ENCODE results near the gene THBS4. TPM values are rescaled to one million over a fixed set of nuclear protein-coding genes. Genes with fewer than 3 reads are reported as not detected.
A peak's percentile ranks its signal among the peaks of the same experiment; 100 is the strongest.
"Not testable (repeated sequence)": the region's sequence is repeated elsewhere in the genome, so short reads cannot be mapped to it uniquely, and the experiment has no call there.

The THBS4 gene
- total and polyA plus RNA-seq, 9 donors, result 132 to 839 (median 315) TPM

GRCh38 chr5:80090884-80091166, 55.7 kb downstream of the THBS4 start:
- 83% methylated on average over 1 of the region's 5 CpGs for WGBS (ENCODE audit: insufficient coverage)
- DNase-seq, result no peak

GRCh38 chr5:80091792-80092192, 56.6 kb downstream of the THBS4 start:
- not testable (repeated sequence) for H3K4me1 ChIP-seq (ENCODE audit: control insufficient read depth, insufficient read depth, low read length); H3K9me3 ChIP-seq (replicated peaks; ENCODE audit: control insufficient read depth, low read depth, low read length); H3K27ac ChIP-seq (ENCODE audit: low read length); H3K4me3 ChIP-seq (ENCODE audit: low read length); H3K27me3 ChIP-seq (ENCODE audit: control insufficient read depth, insufficient read depth, low read length); H3K36me3 ChIP-seq (ENCODE audit: control insufficient read depth, insufficient read depth, low read length)
- DNase-seq, result peak; percentile 84
- WGBS (ENCODE audit: insufficient coverage), result no CpG with 5 or more reads among the region's 15 CpGs

More at GRCh38 chr5:80090884-80091166, 55.7 kb downstream of the THBS4 start:
- Histone ChIP-seq H3K36me3 (ENCODE audit: control insufficient read depth, insufficient read depth, low read length) (no peaks in the 10 kb centered on the region), H3K4me1 (ENCODE audit: control insufficient read depth, insufficient read depth, low read length) (no peaks in the 10 kb centered on the region), H3K27me3 (ENCODE audit: control insufficient read depth, insufficient read depth, low read length) (no peaks in the 10 kb centered on the region), H3K27ac (ENCODE audit: low read length) (no peak overlapping the region), H3K9me3 (replicated peaks; ENCODE audit: control insufficient read depth, low read depth, low read length) (no peaks in the 10 kb centered on the region), H3K4me3 (ENCODE audit: low read length) (no peak overlapping the region)

GRCh38 chr5:80092486-80093107, 57.4 kb downstream of the THBS4 start:
- 83% methylated on average over 5 of the region's 8 CpGs for WGBS (ENCODE audit: insufficient coverage)
- DNase-seq, result no peak
- H3K4me3 ChIP-seq (ENCODE audit: low read length), result no peak overlapping the region
- H3K9me3 ChIP-seq (replicated peaks; ENCODE audit: control insufficient read depth, low read depth, low read length), result no peaks in the 10 kb centered on the region
- no peaks in the 10 kb centered on the region for H3K36me3 ChIP-seq (ENCODE audit: control insufficient read depth, insufficient read depth, low read length)
- H3K27me3 ChIP-seq (ENCODE audit: control insufficient read depth, insufficient read depth, low read length), result no peaks in the 10 kb centered on the region
- no peaks in the 10 kb centered on the region for H3K4me1 ChIP-seq (ENCODE audit: control insufficient read depth, insufficient read depth, low read length)
- no peak overlapping the region for H3K27ac ChIP-seq (ENCODE audit: low read length)

GRCh38 chr5:80093796-80094195, 58.6 kb downstream of the THBS4 start:
- Histone ChIP-seq H3K27me3 (ENCODE audit: control insufficient read depth, insufficient read depth, low read length) (no peaks in the 10 kb centered on the region), H3K27ac (ENCODE audit: low read length) (no peak overlapping the region), H3K36me3 (ENCODE audit: control insufficient read depth, insufficient read depth, low read length) (no peaks in the 10 kb centered on the region), H3K4me1 (ENCODE audit: control insufficient read depth, insufficient read depth, low read length) (no peaks in the 10 kb centered on the region), H3K4me3 (ENCODE audit: low read length) (no peak overlapping the region), H3K9me3 (replicated peaks; ENCODE audit: control insufficient read depth, low read depth, low read length) (no peaks in the 10 kb centered on the region)
- WGBS (ENCODE audit: insufficient coverage), result 51% methylated on average over 4 of the region's 8 CpGs
- no peak for DNase-seq

GRCh38 chr5:80094236-80094738, 59.1 kb downstream of the THBS4 start:
- Histone ChIP-seq H3K9me3 (replicated peaks; ENCODE audit: control insufficient read depth, low read depth, low read length) (no peaks in the 10 kb centered on the region), H3K27ac (ENCODE audit: low read length) (no peak overlapping the region), H3K36me3 (ENCODE audit: control insufficient read depth, insufficient read depth, low read length) (no peaks in the 10 kb centered on the region), H3K27me3 (ENCODE audit: control insufficient read depth, insufficient read depth, low read length) (no peaks in the 10 kb centered on the region), H3K4me3 (ENCODE audit: low read length) (no peak overlapping the region), H3K4me1 (ENCODE audit: control insufficient read depth, insufficient read depth, low read length) (no peaks in the 10 kb centered on the region)
- DNase-seq, result peak; percentile 36
- 100% methylated on average over 1 of the region's 5 CpGs for WGBS (ENCODE audit: insufficient coverage)

- H3K27ac ChIP-seq (ENCODE audit: low read length), result no peak overlapping the region
- no peak for DNase-seq
- no peak overlapping the region for H3K4me3 ChIP-seq (ENCODE audit: low read length)
- WGBS (ENCODE audit: insufficient coverage), result 73% methylated on average over 7 of the region's 10 CpGs
- no peaks in the 10 kb centered on the region for H3K27me3 ChIP-seq (ENCODE audit: control insufficient read depth, insufficient read depth, low read length)
- no peaks in the 10 kb centered on the region for H3K36me3 ChIP-seq (ENCODE audit: control insufficient read depth, insufficient read depth, low read length)
- H3K9me3 ChIP-seq (replicated peaks; ENCODE audit: control insufficient read depth, low read depth, low read length), result no peaks in the 10 kb centered on the region
- no peaks in the 10 kb centered on the region for H3K4me1 ChIP-seq (ENCODE audit: control insufficient read depth, insufficient read depth, low read length)
Measured at GRCh38 chr5:80097451-80097850, 62.3 kb downstream of the THBS4 start.

- no peaks in the 10 kb centered on the region for H3K9me3 ChIP-seq (replicated peaks; ENCODE audit: control insufficient read depth, low read depth, low read length)
- H3K36me3 ChIP-seq (ENCODE audit: control insufficient read depth, insufficient read depth, low read length), result no peaks in the 10 kb centered on the region
- DNase-seq, result no peak
- H3K27ac ChIP-seq (ENCODE audit: low read length), result no peak overlapping the region
- no peak overlapping the region for H3K4me3 ChIP-seq (ENCODE audit: low read length)
- H3K4me1 ChIP-seq (ENCODE audit: control insufficient read depth, insufficient read depth, low read length), result no peaks in the 10 kb centered on the region
- H3K27me3 ChIP-seq (ENCODE audit: control insufficient read depth, insufficient read depth, low read length), result no peaks in the 10 kb centered on the region
Measured at GRCh38 chr5:80101993-80102392, 66.8 kb downstream of the THBS4 start.

GRCh38 chr5:80103371-80103770, 68.2 kb downstream of the THBS4 start:
- Histone ChIP-seq H3K4me1 (ENCODE audit: control insufficient read depth, insufficient read depth, low read length) (no peaks in the 10 kb centered on the region), H3K27ac (ENCODE audit: low read length) (no peak overlapping the region), H3K4me3 (ENCODE audit: low read length) (no peak overlapping the region), H3K9me3 (replicated peaks; ENCODE audit: control insufficient read depth, low read depth, low read length) (no peaks in the 10 kb centered on the region), H3K36me3 (ENCODE audit: control insufficient read depth, insufficient read depth, low read length) (no peaks in the 10 kb centered on the region), H3K27me3 (ENCODE audit: control insufficient read depth, insufficient read depth, low read length) (no peaks in the 10 kb centered on the region)
- DNase-seq, result no peak
- WGBS (ENCODE audit: insufficient coverage), result 64% methylated on average over 2 of the region's 6 CpGs

GRCh38 chr5:80105698-80106439, 70.7 kb downstream of the THBS4 start:
- no peak overlapping the region for H3K27ac ChIP-seq (ENCODE audit: low read length)

GRCh38 chr5:80106916-80107315, 71.8 kb downstream of the THBS4 start:
- H3K27me3 ChIP-seq (ENCODE audit: control insufficient read depth, insufficient read depth, low read length), result no peaks in the 10 kb centered on the region
- H3K4me3 ChIP-seq (ENCODE audit: low read length), result no peak overlapping the region
- no peaks in the 10 kb centered on the region for H3K36me3 ChIP-seq (ENCODE audit: control insufficient read depth, insufficient read depth, low read length)
- WGBS (ENCODE audit: insufficient coverage), result no CpG with 5 or more reads among the region's 5 CpGs
- DNase-seq, result no peak
- H3K27ac ChIP-seq (ENCODE audit: low read length), result no peak overlapping the region
- H3K9me3 ChIP-seq (replicated peaks; ENCODE audit: control insufficient read depth, low read depth, low read length), result no peaks in the 10 kb centered on the region
- H3K4me1 ChIP-seq (ENCODE audit: control insufficient read depth, insufficient read depth, low read length), result peaks cover 11% of the 10 kb centered on the region

More at GRCh38 chr5:80105698-80106439, 70.7 kb downstream of the THBS4 start:
- Histone ChIP-seq H3K9me3 (replicated peaks; ENCODE audit: control insufficient read depth, low read depth, low read length) (no peaks in the 10 kb centered on the region), H3K36me3 (ENCODE audit: control insufficient read depth, insufficient read depth, low read length) (no peaks in the 10 kb centered on the region), H3K4me3 (ENCODE audit: low read length) (no peak overlapping the region), H3K4me1 (ENCODE audit: control insufficient read depth, insufficient read depth, low read length) (peaks cover 11% of the 10 kb centered on the region), H3K27me3 (ENCODE audit: control insufficient read depth, insufficient read depth, low read length) (no peaks in the 10 kb centered on the region)
- 86% methylated on average over 5 of the region's 7 CpGs for WGBS (ENCODE audit: insufficient coverage)
- DNase-seq, result no peak

Data from muscle of leg (tissue), 11 donors.